SKM-1 (cell line): ENCODE results near the gene CIB4.

ENCODE experiments used
- DNase-seq: peaks from one replicate; lab custom pipeline; 2025; ENCODE audit not compliant: unreplicated experiment; lab: John Stamatoyannopoulos, UW

Gene CIB4

DNA sequence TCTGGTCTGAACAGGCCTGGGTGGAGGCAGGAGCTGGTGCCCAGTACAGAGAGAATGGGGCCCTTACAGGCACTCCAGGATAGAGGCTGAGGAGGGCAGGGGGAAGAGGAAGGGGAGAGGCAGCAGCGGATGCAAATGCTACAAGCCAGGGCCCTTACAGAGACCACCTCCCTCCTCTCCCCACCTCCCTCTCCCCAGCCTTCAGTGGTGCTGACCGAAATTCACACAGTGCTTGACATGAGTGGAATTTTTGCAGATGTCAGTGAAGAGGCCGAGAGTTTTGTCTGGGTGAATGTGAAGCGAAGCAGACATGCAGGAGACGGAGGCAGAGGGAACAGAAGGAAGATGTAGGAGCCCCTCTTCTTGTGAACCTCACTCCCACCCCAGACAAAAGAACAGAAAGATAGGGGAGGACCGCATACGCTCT lies 31.9 kb downstream of the CIB4 start:
- no peak for DNase-seq

GRCh38 chr2:26608557-26608956 lies 32.6 kb downstream of the CIB4 start:
- DNase-seq, result no peak

- DNase-seq, result no peak
Observed at GRCh38 chr2:26607698-26608097, 33.5 kb downstream of the CIB4 start.

GRCh38 chr2:26606847-26607190 lies 34.3 kb downstream of the CIB4 start:
- DNase-seq, result no peak

- no peak for DNase-seq
Observed at GRCh38 chr2:26605999-26606846, 34.9 kb downstream of the CIB4 start.

DNA sequence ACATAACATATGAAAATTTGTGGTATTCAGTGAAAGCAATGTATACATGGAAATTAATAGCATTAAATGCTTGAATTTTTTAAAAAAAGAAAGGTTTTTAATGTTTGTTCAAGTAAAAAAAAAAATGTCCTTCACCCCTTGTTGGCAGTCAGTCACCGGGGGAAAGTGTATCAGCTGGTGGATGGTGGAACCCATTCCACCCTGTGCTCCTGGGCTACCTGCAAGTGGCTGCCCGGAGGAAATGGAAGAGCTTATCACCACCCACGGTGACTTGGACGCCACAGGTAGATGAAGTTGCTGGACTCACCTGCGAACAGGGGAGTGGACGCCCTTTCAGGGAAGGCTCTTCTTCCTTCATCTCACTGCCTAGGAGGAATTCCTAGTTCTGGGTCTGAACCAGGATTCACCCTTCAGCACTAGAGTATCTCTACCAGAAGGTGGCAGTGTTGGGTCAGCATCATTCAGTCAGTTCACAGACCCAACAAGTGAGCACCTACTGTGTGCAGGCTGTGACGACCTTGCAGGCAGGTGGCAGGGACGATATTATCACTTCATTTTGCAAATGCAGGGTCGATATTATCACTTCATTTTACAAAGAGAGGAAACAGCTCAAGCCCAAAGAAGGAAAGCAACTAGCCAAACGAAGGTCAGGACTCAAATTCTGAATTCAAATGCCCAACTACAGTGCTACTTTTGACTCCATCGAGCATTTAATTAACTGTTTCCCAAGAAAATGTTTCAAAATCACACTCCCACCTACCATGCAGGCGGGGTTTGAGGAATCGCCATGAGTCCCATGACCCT lies 35.8 kb downstream of the CIB4 start:
- DNase-seq, result peak; percentile 6

GRCh38 chr2:26602575-26602974 lies 38.6 kb downstream of the CIB4 start:
- no peak for DNase-seq

GRCh38 chr2:26599387-26599786 lies 41.8 kb downstream of the CIB4 start:
- DNase-seq, result no peak

DNA sequence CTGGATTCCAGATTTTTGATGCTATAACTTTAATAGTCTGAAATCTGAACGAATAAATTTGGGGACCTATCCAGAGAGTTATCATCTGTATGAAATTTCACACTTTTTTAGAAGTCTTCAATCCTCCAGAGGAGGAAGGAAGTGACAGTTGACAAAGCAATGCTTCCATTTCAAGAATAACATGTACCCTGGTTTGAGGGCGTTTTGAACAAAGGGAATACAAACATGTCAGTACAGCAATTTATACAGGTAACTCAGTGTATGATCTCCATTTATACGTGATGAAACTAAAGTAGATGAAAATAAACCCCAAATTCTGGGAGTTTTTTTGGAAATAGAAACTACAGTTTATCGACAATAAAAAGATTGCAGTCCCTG lies 42.2 kb downstream of the CIB4 start:
- DNase-seq, result no peak

GRCh38 chr2:26598336-26598995 lies 42.7 kb downstream of the CIB4 start:
- DNase-seq, result no peak

DNA sequence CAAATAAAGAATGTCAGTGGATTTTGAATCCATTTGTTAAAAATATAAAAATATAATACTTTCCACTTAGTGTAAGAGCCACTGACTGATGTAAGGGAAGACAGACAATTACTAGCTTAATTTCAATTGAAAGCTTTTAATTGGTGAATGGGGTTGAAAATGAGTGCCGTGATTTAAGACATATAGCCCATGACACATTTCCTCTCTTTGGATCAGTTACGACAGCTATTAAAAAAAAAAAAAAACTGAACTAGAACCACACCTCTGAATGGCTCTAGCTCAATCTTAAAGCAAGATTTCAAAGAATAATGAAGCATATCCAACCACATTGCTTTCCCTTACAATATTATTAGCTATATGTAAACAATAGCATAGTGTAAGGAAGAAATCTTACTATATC lies 44.0 kb downstream of the CIB4 start:
- no peak for DNase-seq

DNA sequence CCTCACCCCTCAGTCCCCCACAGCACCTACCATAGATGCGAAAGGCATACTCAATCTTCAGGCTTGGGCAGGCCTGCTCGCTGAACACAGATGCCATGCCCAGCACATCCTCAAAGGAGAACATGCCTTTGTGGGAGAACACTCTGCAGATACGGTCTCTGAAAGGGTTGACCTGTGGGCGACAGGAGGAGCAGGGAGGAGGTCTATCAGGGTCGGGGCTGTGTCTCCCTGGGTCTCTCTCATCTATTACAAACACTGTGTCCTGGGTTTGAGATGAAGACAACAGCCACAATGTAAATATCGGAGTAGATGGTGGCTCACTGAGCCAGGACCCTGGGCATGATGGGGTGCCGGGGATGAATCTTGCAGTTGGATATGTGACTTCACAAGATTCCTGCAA lies 46.0 kb downstream of the CIB4 start:
- DNase-seq, result no peak

DNA sequence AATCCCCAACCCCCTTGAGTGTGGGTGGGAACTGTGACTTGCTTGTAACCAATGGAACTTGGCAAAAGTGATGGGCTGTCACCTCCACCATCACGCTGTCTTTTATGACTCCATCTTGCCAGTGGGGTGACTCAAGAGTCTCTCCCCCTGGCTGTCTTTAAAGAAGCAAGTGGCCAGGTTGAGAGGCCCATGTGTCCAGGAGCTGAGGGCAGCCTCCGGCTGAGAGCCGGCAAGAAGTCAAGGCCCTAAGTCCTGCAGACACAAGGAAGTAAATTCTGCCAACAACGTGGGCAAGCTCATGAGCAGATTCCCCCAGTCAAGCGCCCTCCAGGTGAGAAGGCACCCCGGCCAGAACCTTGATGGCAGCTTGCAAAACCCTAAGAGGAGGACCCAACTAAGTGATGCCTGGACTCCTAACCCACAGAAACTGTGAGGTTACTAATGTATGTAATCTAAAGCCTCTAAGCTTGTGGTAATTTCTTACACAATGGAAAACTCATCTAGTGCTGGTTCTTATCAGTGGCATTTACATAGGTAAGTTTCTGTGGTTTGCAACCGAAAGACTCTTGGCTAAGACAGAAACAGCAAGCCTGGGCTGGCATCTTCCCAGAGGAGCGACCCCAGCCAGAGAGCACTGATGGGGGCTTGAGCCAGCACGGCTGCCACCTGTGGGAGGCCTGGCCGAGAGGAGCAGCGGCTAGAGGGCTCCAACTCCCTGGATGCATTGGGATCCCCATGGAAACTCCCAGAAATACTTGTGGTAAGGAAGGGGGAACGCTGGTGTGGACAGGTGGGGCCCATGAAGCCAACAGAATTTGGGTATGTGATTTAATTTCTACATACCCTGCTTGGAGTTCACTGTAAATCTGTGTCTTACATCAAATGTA lies 49.3 kb downstream of the CIB4 start:
- DNase-seq, result no peak

GRCh38 chr2:26590980-26591618 lies 50.1 kb downstream of the CIB4 start:
- DNase-seq, result no peak

DNA sequence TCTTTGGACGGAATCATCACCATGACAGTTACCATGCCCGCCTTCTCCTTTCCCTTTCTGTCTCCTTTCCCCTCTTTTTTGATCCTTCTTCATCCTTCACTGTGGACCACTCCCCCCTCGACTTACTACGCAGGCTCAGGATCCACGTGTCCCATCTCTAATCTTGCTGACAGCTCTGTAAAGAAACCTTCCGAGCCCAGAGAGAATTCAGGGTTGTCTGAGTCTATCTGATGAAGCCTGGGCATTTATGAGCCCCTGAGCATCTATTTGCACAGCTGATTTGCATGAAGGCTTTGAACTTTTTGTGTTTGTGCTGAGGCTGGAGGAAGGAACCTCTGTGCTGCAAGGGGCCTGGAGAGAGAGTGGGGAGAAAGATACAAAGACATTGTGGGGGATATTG lies 50.7 kb downstream of the CIB4 start:
- no peak for DNase-seq

- no peak for DNase-seq
Observed at GRCh38 chr2:26588576-26588975, 52.6 kb downstream of the CIB4 start.

DNA sequence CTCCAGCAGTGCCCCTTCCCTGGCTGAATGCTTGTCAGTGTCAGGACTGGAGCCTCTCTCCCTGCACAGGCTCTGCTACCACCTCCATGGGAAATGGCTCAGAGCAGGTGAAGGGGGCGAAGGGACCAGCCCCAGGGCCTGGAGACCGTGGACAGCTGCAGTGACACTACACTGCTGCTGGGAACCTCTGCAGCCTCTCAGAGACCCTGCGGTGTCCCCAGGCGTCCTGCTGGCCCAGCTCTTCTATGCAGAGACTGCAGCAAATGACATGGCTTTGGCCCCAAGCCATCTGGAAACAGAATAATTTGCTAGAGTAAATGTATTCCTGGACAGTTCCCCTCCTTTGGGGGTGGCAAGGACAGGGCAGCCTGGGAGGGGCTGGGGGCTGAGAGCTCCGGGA lies 53.2 kb downstream of the CIB4 start:
- no peak for DNase-seq

DNA sequence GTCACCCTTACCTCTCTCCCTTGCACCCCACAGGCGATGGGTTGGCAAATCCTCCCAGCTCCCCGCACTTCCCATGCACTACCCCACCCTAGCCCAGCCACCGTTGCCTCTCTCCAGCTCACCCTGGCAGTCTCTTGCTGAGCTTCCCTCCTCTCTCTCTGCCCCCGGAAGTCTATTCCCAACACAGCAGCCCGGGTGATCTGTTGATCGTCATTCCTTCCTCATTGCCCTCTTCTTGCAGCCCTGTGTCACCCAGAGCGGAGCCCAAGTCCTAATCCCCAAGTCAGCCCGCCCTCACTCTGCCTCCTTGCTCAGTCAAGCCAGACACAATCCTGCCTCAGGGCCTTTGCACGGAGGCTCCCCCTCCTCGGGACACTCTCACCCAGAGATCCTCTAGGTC lies 55.2 kb downstream of the CIB4 start:
- DNase-seq, result no peak

- no peak for DNase-seq
Observed at GRCh38 chr2:26585100-26585499, 56.1 kb downstream of the CIB4 start.

GRCh38 chr2:26584656-26585055 lies 56.5 kb downstream of the CIB4 start:
- no peak for DNase-seq
